IPS DF 6.9 (cell line): ENCODE measurements around the gene RASIP1.

Source experiments
- DNase-seq: peaks from one replicate; pipeline ENCODE4 v3.0.0-alpha.2; 2013; ENCODE audit warnings: low read depth, low spot score
- H3K27ac ChIP-seq: one replicate; pipeline ENCODE4 v1.5.1; 2013; ENCODE audit warnings: low read length, control low read depth
- H3K27me3 ChIP-seq: 2 replicates; pipeline ENCODE4 v1.6.1; 2013; ENCODE audit warnings: mild to moderate bottlenecking, low read length; ENCODE audit not compliant: control insufficient read depth, insufficient read depth
- H3K36me3 ChIP-seq: 2 replicates; pipeline ENCODE4 v1.6.1; 2013; ENCODE audit warnings: low read length; ENCODE audit not compliant: control insufficient read depth, insufficient read depth
- H3K4me1 ChIP-seq: 2 replicates; pipeline ENCODE4 v1.6.1; 2013; ENCODE audit warnings: low read length; ENCODE audit not compliant: control insufficient read depth, insufficient read depth
- H3K4me3 ChIP-seq: 2 replicates; pipeline ENCODE4 v1.5.1; 2013; ENCODE audit warnings: mild to moderate bottlenecking, low read length
- H3K9me3 ChIP-seq: 2 replicates; pipeline ENCODE4 v1.6.1; 2013; ENCODE audit warnings: low read length, inconsistent platforms; ENCODE audit not compliant: control insufficient read depth, insufficient read depth
- WGBS: extraction: QIAGEN DNeasy Blood & Tissue Kit; methylation state at CpG from one replicate; pipeline ENCODE4 v1.1.7; 2013; ENCODE audit warnings: mixed read lengths, missing lambda C conversion rate; ENCODE audit not compliant: insufficient read length, insufficient coverage; 5-methylcytosine and 5-hydroxymethylcytosine counted together

RASIP1 gene

DNA sequence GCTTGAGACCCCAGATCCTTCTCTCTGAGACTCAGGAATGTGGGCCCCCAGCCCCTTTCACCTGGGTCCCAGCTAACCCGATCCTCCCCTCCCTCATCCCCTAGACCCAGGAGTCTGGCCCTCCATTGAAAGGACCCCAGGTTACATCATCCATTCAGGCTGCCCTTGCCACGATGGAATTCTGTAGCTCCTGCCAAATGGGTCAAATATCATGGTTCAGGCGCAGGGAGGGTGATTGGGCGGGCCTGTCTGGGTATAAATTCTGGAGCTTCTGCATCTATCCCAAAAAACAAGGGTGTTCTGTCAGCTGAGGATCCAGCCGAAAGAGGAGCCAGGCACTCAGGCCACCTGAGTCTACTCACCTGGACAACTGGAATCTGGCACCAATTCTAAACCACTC lies 15.4 kb upstream of the RASIP1 start:
- Histone ChIP-seq H3K36me3 (peaks cover 4% of the 10 kb centered on the region; the same call in 1 of the 2 replicates), H3K4me3 (no peak overlapping the region), H3K4me1 (peaks cover 7% of the 10 kb centered on the region; the same call in 1 of the 2 replicates), H3K27me3 (no peaks in the 10 kb centered on the region), H3K27ac (no peak overlapping the region), H3K9me3 (no peaks in the 10 kb centered on the region)
- no CpG with 5 or more reads among the region's 5 CpGs for WGBS
- no peak for DNase-seq

DNA sequence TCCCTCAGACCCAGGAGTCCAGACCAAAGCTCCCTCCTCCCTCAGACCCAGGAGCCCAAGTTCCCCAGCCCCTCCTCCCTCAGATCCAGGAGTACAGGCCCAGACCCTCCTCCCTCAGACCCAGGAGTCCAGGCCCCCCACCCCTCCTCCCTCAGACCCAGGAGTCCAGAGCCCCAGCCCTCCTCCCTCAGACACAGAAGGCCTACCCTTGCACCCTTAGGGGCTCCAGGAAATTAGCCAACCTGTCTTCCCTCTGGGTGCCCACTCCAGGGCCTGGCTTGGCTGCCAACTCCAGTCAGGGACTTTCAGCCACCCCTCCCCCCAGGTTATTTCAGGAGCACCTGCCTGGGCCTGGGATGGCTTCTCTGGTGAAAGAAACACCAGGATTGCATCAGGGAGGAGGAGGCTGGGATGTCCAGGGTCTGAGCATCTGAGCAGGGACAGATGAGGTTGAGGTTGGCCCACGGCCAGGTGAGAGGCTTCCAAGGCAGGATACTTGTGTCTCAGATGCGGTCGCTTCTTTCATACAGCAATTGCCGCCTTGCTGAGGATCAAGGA lies 14.8 kb upstream of the RASIP1 start, which contains the start of gene FGF21:
FGF21 (plus strand) TSS at position 441 of the 558 bp plus-strand sequence. CDS start 713 bp downstream, outside the sequence.
- H3K27ac ChIP-seq, result no peak within 1 kb of the TSS
- H3K9me3 ChIP-seq, result no peaks in the 10 kb centered on the region
- H3K36me3 ChIP-seq, result peaks cover 10% of the 10 kb centered on the region
- H3K4me1 ChIP-seq, result peaks cover 7% of the 10 kb centered on the region; the same call in 1 of the 2 replicates
- DNase-seq, result no peak
- no CpG with 5 or more reads among the region's 4 CpGs for WGBS
- no peak within 1 kb of the TSS for H3K4me3 ChIP-seq
- H3K27me3 ChIP-seq, result no peaks in the 10 kb centered on the region

DNA sequence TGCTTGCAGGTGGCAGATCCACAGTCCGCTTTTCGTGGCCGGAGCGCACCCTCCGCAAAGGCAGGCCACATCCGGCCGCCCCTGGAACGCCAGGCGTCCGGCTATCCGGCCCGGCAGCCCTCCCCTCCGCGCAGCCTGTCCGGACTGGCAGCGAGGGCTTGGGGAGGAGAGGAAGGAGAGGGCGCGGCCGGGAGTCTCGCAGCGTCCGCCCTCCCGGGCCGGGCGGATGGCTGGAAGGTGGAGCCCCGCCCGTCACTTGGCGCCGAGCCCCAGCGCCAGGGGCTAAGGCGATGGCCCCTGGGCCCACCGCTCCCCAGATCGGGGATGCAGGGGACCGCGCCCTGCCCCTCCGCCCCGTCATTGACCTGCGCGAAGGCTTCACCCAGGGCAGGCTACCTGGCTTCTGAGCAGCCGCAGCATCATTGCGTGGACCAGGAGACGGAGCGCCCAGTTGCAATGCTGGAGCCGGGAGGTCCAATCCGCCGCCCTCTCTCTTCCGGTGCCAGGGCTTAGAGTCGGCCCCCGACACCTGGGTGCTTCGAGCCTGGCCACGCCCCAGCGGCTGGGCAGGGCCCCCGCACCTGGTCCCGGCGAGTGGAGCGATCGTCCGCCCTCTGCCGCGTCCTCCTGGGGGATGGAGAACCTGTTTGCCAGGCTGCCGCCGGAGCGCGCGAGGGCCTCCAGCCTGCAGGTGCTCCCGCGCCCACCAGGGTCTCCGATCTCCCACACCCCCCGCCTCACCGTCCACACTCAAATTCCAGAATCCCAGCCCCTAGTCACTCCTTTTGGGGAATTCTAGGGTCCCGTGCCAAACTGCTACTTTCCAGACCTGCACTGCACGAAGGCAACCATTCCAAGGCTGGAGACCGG lies 12.3 kb upstream of the RASIP1 start, which contains the start of gene FUT1:
FUT1 (minus strand) TSS at position 146 of the 870 bp plus-strand sequence. CDS start 1,360 bp downstream, outside the sequence.
- Histone ChIP-seq H3K4me3 (peak within 1 kb of the TSS; percentile 70; the same call in 1 of the 2 replicates), H3K27me3 (no peaks in the 10 kb centered on the region), H3K9me3 (no peaks in the 10 kb centered on the region), H3K36me3 (peaks cover 17% of the 10 kb centered on the region), H3K27ac (no peak within 1 kb of the TSS), H3K4me1 (peaks cover 7% of the 10 kb centered on the region; the same call in 1 of the 2 replicates)
- peak; percentile 88 for DNase-seq
- WGBS, result no CpG with 5 or more reads among the region's 73 CpGs

GRCh38 chr19:48751845-48752495 lies 11.6 kb upstream of the RASIP1 start:
- no peak for DNase-seq
- no CpG with 5 or more reads among the region's 20 CpGs for WGBS
- peaks cover 7% of the 10 kb centered on the region; the same call in 1 of the 2 replicates for H3K4me1 ChIP-seq
- H3K27me3 ChIP-seq, result no peaks in the 10 kb centered on the region
- no peaks in the 10 kb centered on the region for H3K9me3 ChIP-seq
- peaks cover 17% of the 10 kb centered on the region for H3K36me3 ChIP-seq
- H3K4me3 ChIP-seq, result peak overlapping the region; percentile 70; the same call in 1 of the 2 replicates
- no peak overlapping the region for H3K27ac ChIP-seq

DNA sequence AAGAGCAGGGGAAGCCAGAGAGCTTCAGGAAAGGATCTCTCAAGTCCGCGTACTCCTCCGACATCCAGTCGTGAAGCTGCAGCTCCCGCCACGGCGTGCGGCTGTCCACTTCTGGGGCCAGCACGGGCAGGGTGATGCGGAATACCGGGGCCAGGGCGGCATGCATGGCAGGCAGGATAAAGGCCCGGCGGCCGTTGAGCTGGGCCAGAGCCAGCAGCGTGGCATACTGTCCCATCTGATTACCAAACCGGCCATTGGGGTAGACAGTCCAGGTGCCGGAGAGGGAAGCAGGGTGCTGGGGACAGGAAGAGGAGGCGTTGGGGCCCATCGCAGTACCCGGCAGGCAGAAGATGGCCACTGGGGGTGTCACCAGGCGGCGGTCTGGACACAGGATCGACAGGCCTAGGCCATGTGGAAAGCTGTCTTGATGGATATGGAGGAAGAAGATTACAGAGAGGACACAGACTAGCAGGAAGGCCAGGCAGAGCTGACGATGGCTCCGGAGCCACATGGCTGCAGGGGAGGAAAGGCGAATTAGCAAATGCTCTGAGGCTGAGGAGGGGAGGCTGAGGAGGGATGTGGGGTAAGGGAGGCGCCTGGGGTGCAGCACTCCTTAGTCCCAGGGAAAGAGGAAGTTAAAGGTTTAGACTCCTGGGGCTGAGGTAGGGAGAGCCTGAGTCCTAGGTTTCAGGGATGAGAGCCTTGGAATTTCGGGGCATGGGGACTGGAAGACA lies 10.5 kb upstream of the RASIP1 start:
- H3K4me3 ChIP-seq, result no peak overlapping the region
- DNase-seq, result no peak
- peaks cover 17% of the 10 kb centered on the region for H3K36me3 ChIP-seq
- no CpG with 5 or more reads among the region's 29 CpGs for WGBS
- H3K27ac ChIP-seq, result no peak overlapping the region
- H3K27me3 ChIP-seq, result no peaks in the 10 kb centered on the region
- peaks cover 5% of the 10 kb centered on the region; the same call in 1 of the 2 replicates for H3K4me1 ChIP-seq
- no peaks in the 10 kb centered on the region for H3K9me3 ChIP-seq

DNA sequence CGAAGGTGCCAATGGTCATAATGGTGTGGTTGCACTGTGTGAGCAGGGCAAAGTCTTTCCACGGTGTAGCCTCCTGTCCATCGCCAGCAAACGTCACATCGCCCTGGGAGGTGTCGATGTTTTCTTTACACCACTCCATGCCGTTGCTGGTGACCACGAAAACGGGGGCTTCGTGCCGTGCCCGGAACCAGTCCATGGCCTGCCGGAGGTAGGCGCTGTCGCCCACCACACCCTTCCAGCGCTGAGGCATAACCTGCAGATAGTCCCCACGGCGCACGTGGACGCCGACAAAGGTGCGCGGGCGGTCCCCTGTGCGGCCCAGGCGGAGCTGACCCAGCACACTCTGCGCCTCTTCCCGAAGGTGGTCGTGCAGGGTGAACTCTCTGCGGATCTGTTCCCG lies 9.9 kb upstream of the RASIP1 start:
- no peaks in the 10 kb centered on the region for H3K27me3 ChIP-seq

GRCh38 chr19:48749571-48750198 lies 9.3 kb upstream of the RASIP1 start:
- no peaks in the 10 kb centered on the region for H3K9me3 ChIP-seq
- H3K4me3 ChIP-seq, result no peak overlapping the region
- no CpG with 5 or more reads among the region's 4 CpGs for WGBS
- H3K4me1 ChIP-seq, result peaks cover 3% of the 10 kb centered on the region; the same call in 1 of the 2 replicates
- no peak overlapping the region for H3K27ac ChIP-seq
- peaks cover 17% of the 10 kb centered on the region for H3K36me3 ChIP-seq
- H3K27me3 ChIP-seq, result no peaks in the 10 kb centered on the region
- no peak for DNase-seq

More for the DNA sequence above, 9.9 kb upstream of the RASIP1 start:
- Histone ChIP-seq H3K4me3 (no peak overlapping the region), H3K9me3 (no peaks in the 10 kb centered on the region), H3K4me1 (peaks cover 6% of the 10 kb centered on the region; the same call in 1 of the 2 replicates), H3K27ac (no peak overlapping the region), H3K36me3 (peaks cover 17% of the 10 kb centered on the region)
- no CpG with 5 or more reads among the region's 31 CpGs for WGBS
- no peak for DNase-seq

DNA sequence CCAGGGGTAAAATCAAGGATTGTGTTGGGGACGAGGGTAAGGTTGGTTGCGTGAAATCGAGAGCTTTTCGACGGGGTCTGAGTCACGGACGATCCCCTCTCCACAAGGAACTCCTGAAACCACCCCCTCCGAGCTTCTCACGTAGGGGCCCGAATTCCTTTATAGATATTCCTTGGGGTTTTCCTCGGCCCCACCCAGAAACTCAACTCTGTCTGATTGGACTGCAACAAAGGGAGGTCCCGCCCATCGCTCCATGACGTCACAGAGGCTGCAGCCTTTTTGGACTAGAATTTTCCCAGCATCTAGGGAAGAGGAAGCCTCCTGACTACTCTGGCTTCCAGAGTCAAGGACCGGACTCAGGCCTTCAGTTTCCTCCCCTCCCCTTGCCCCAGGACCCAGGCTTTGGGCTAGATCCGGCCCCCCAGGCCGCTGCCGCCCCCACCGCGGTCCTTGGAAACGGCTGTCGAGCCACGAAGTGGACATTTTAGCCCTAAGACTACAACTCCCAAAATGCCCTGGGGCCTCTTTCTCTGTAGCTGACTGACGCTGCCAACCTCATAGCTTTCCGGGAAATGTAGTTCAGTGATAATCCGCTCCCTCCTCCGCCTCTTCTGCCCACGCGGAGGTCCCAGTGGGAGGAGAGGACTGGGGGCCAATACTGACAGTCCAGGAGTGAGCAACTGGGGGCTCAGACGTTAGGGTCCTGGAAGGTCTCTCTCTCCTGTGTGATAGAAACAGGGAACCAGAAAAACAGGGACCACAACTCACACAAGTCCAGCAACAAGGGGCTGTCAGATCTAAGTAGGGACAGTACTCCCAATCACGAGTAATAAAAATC lies 6.5 kb upstream of the RASIP1 start, which contains the start of gene IZUMO1:
IZUMO1 (minus strand) TSS at position 172 of the 838 bp plus-strand sequence. CDS start 1,050 bp downstream, outside the sequence.
- DNase-seq, result no peak

GRCh38 chr19:48746110-48746509 lies 5.7 kb upstream of the RASIP1 start:
- Histone ChIP-seq H3K4me3 (no peak overlapping the region), H3K27me3 (no peaks in the 10 kb centered on the region), H3K4me1 (peaks cover 8% of the 10 kb centered on the region; the same call in 1 of the 2 replicates), H3K36me3 (peaks cover 16% of the 10 kb centered on the region), H3K9me3 (no peaks in the 10 kb centered on the region), H3K27ac (no peak overlapping the region)
- DNase-seq, result no peak
- 100% methylated on average over 2 of the region's 8 CpGs for WGBS

More for the DNA sequence above, 6.5 kb upstream of the RASIP1 start, which contains the start of gene IZUMO1:
- peaks cover 3% of the 10 kb centered on the region; the same call in 1 of the 2 replicates for H3K4me1 ChIP-seq
- no CpG with 5 or more reads among the region's 31 CpGs for WGBS
- peaks cover 17% of the 10 kb centered on the region for H3K36me3 ChIP-seq
- H3K27me3 ChIP-seq, result no peaks in the 10 kb centered on the region
- H3K27ac ChIP-seq, result no peak within 1 kb of the TSS
- H3K4me3 ChIP-seq, result peak within 1 kb of the TSS; percentile 50; the same call in 1 of the 2 replicates
- H3K9me3 ChIP-seq, result no peaks in the 10 kb centered on the region
